Keratinocyte (primary cell): ENCODE data around the gene TOMM6. TPM values are rescaled to one million over a fixed set of nuclear protein-coding genes. Genes with fewer than 3 reads are reported as not detected.

Experiments
- DNase-seq: peaks from one replicate; pipeline ENCODE4 v3.0.0-alpha.2; 2011; ENCODE audit warnings: low read depth, missing footprints, low spot score
- FAIRE-seq: peaks from 2 replicates; lab custom pipeline; 2011; peaks lifted over from hg19 to GRCh38; lab: Jason Lieb, UNC
- H2AFZ ChIP-seq: 2 replicates; pipeline ENCODE4 v1.6.0; 2012; ENCODE audit warnings: low read length, control low read depth, inconsistent platforms; ENCODE audit not compliant: control insufficient read depth
- H3K27ac ChIP-seq: 2 replicates; pipeline ENCODE4 v1.5.1; 2011; ENCODE audit warnings: low read length; ENCODE audit not compliant: control insufficient read depth, insufficient read depth
- H3K27me3 ChIP-seq: 3 replicates; pipeline ENCODE4 v1.6.0; 2011; ENCODE audit warnings: low read length; ENCODE audit not compliant: control insufficient read depth, insufficient read depth; ENCODE audit errors: extremely low read depth
- H3K36me3 ChIP-seq, 2 experiments: 2 replicates in 1 of 2; 3 replicates in 1 of 2; pipeline ENCODE4 v1.5.1; 2011; ENCODE audit warnings: low read length in 2 of 2, mild to moderate bottlenecking in 1 of 2; ENCODE audit not compliant: control insufficient read depth in 2 of 2, insufficient read depth in 2 of 2; ENCODE audit errors: extremely low read depth in 1 of 2
- H3K4me1 ChIP-seq: 3 replicates; pipeline ENCODE4 v1.5.1; 2011; ENCODE audit warnings: low read length; ENCODE audit not compliant: control insufficient read depth, insufficient read depth; ENCODE audit errors: extremely low read depth
- H3K4me2 ChIP-seq: 3 replicates; pipeline ENCODE4 v1.6.0; 2011; ENCODE audit warnings: low read depth, low read length; ENCODE audit not compliant: control insufficient read depth, insufficient read depth; ENCODE audit errors: extremely low read depth
- H3K4me3 ChIP-seq, 3 experiments: fragments of 200-600 bp in 1 of 3; sonication (generic) in 1 of 3; 2 replicates in 2 of 3; 3 replicates in 1 of 3; pipeline ENCODE4 v1.5.1; 2011 to 2016; ENCODE audit warnings: low read length in 3 of 3, mild to moderate bottlenecking in 3 of 3, control low read depth in 2 of 3, inconsistent platforms in 1 of 3, low read depth in 1 of 3, mixed read lengths in 1 of 3, mixed run types in 1 of 3, moderate library complexity in 1 of 3; ENCODE audit not compliant: control insufficient read depth in 2 of 3, insufficient read depth in 2 of 3; ENCODE audit errors: extremely low read depth in 1 of 3
- H3K79me2 ChIP-seq: 2 replicates; pipeline ENCODE4 v1.6.0; 2012; ENCODE audit warnings: low read length; ENCODE audit not compliant: control insufficient read depth, insufficient read depth
- H3K9ac ChIP-seq: 3 replicates; pipeline ENCODE4 v1.6.0; 2011; ENCODE audit warnings: low read length; ENCODE audit not compliant: control insufficient read depth, insufficient read depth; ENCODE audit errors: extremely low read depth
- H3K9me1 ChIP-seq: 3 replicates; pipeline ENCODE4 v1.6.0; 2011; ENCODE audit warnings: low read length; ENCODE audit not compliant: control insufficient read depth, insufficient read depth; ENCODE audit errors: extremely low read depth
- H3K9me3 ChIP-seq: 2 replicates; pipeline ENCODE4 v1.5.1; 2012; ENCODE audit warnings: low read depth, low read length; ENCODE audit not compliant: control insufficient read depth
- H4K20me1 ChIP-seq: 3 replicates; pipeline ENCODE4 v1.6.0; 2011; ENCODE audit warnings: low read length; ENCODE audit not compliant: control insufficient read depth, insufficient read depth; ENCODE audit errors: extremely low read depth
- CTCF ChIP-seq, 3 experiments: IDR thresholded peaks in 1 of 3; conservative IDR thresholded peaks in 1 of 3; optimal IDR thresholded peaks in 1 of 3; 2 replicates in 2 of 3; 3 replicates in 1 of 3; pipeline versions ENCODE3 to v1.5.1; 2011; ENCODE audit warnings: low read length in 3 of 3, mild to moderate bottlenecking in 3 of 3, moderate library complexity in 2 of 3, control low read depth in 1 of 3, inconsistent platforms in 1 of 3; ENCODE audit not compliant: insufficient read depth in 2 of 3; ENCODE audit errors: extremely low read depth in 1 of 3
- EZH2 ChIP-seq: IDR thresholded peaks from one replicate; pipeline ENCODE4 v1.6.1; 2012; ENCODE audit warnings: inconsistent platforms, mild to moderate bottlenecking, low read length, moderate library complexity
- dilution Hi-C: fragments of 300-500 bp; cut with MboI; formaldehyde crosslinking; loops from one replicate; pipeline ENCODE4 v1.7.0; 2020; ENCODE audit warnings: low sequenced_read_pairs; ENCODE audit not compliant: extremely low pct_ligation_motif_present
- polyA plus RNA-seq, 5 experiments: library from polyadenylated mRNA; depleted of rRNA in 3 of 5; stranded (reverse) in 3 of 5; stranded (forward) in 1 of 5; unstranded in 1 of 5; fragments of >200 nt; gene quantifications; 1 replicate in 1 of 5; 2 replicates in 3 of 5; 3 replicates in 1 of 5; pipeline versions ENCODE4 v1.2.1 to v1.2.3, GENCODE V29; 2011 to 2012; ENCODE audit warnings: missing spikeins in 2 of 5, low read depth in 1 of 5, low replicate concordance in 1 of 5

TOMM6 gene
- polyA plus RNA-seq, 1 donor (not counting 4 experiments of a cell fraction or from before 2014, with no cell fraction given) = 374 TPM

- dilution Hi-C loops = no loop called here
- peaks cover 34% of the 10 kb centered on the region for H3K4me1 ChIP-seq
- TF ChIP-seq CTCF (optimal IDR thresholded peaks at IDR 0.05 in 1 of 3, IDR thresholded peaks at IDR 0.05 in 1 of 3, conservative IDR thresholded peaks at IDR 0.05 in 1 of 3; ENCODE audit: extremely low read depth in 1 of 3, insufficient read depth in 2 of 3, low read length in 3 of 3) (no peak), EZH2 (no peak)
- no peaks in the 10 kb centered on the region for H3K9me3 ChIP-seq
- H3K79me2 ChIP-seq = peaks cover 15% of the 10 kb centered on the region
- no peak for FAIRE-seq
- H3K27ac ChIP-seq = no peak overlapping the region
- DNase-seq = no peak
- peaks cover 8% of the 10 kb centered on the region in 2 experiments for H3K36me3 ChIP-seq
- H3K9me1 ChIP-seq = no peaks in the 10 kb centered on the region
- H3K9ac ChIP-seq = no peak overlapping the region
- peak overlapping the region in 2 of 3 experiments; percentile 13 to 30 for H3K4me3 ChIP-seq
- no peaks in the 10 kb centered on the region for H3K27me3 ChIP-seq
- H4K20me1 ChIP-seq = no peaks in the 10 kb centered on the region
- no peak overlapping the region for H2AFZ ChIP-seq
- H3K4me2 ChIP-seq = peak overlapping the region; percentile 51
These were observed 2.8 kb upstream of the TOMM6 start for GRCh38 chr6:41784581-41785171.

GRCh38 chr6:41785254-41785653 lies 2.2 kb upstream of the TOMM6 start:
- Histone ChIP-seq H3K36me3 (peaks cover 11 to 12% of the 10 kb centered on the region in 2 experiments), H3K9me1 (no peaks in the 10 kb centered on the region), H2AFZ (no peak overlapping the region), H3K9ac (no peak overlapping the region), H3K4me2 (peak overlapping the region; percentile 51), H3K79me2 (peaks cover 17% of the 10 kb centered on the region), H3K27me3 (no peaks in the 10 kb centered on the region), H3K4me3 (no peak overlapping the region), H4K20me1 (no peaks in the 10 kb centered on the region), H3K4me1 (peaks cover 34% of the 10 kb centered on the region), H3K9me3 (no peaks in the 10 kb centered on the region), H3K27ac (no peak overlapping the region)
- dilution Hi-C loops = no loop called here
- FAIRE-seq (no peak), DNase-seq (no peak)
- TF ChIP-seq CTCF (optimal IDR thresholded peaks at IDR 0.05 in 1 of 3, IDR thresholded peaks at IDR 0.05 in 1 of 3, conservative IDR thresholded peaks at IDR 0.05 in 1 of 3; ENCODE audit: extremely low read depth in 1 of 3, insufficient read depth in 2 of 3, low read length in 3 of 3) = no peak
- no peak for TF ChIP-seq EZH2
